ENCODE results near the gene FNDC11.

FNDC11 gene

GRCh38 chr20:63540417-63541186 lies 13.4 kb upstream of the FNDC11 start:
- DNase-seq = peak; percentile 55

- DNase-seq = no peak
Observed at GRCh38 chr20:63541371-63541770, 12.6 kb upstream of the FNDC11 start.

GRCh38 chr20:63542031-63542559 lies 11.9 kb upstream of the FNDC11 start:
- DNase-seq = no peak

GRCh38 chr20:63542696-63543095 lies 11.3 kb upstream of the FNDC11 start:
- no peak for DNase-seq

GRCh38 chr20:63543131-63543530 lies 10.8 kb upstream of the FNDC11 start:
- DNase-seq = no peak

GRCh38 chr20:63543733-63544132 lies 10.2 kb upstream of the FNDC11 start:
- no peak for DNase-seq

- peak; percentile 30 for DNase-seq
Observed at GRCh38 chr20:63544241-63544957, 9.6 kb upstream of the FNDC11 start.

GRCh38 chr20:63544958-63545516 lies 8.9 kb upstream of the FNDC11 start:
- DNase-seq = no peak

GRCh38 chr20:63545814-63546213 lies 8.1 kb upstream of the FNDC11 start:
- no peak for DNase-seq

- DNase-seq = peak; percentile 32
Observed at GRCh38 chr20:63546256-63546955, 7.6 kb upstream of the FNDC11 start.

GRCh38 chr20:63546956-63547724 lies 6.8 kb upstream of the FNDC11 start:
- no peak for DNase-seq

- no peak for DNase-seq
Observed at GRCh38 chr20:63547725-63548480, 6.1 kb upstream of the FNDC11 start, which contains the start of gene SRMS. TSS of gene SRMS (minus strand) at chr20:63547749. CDS start at chr20:63547463, 286 bp downstream.

- DNase-seq = no peak
Observed at GRCh38 chr20:63548542-63548941, 5.4 kb upstream of the FNDC11 start.

GRCh38 chr20:63549019-63549418 lies 4.9 kb upstream of the FNDC11 start:
- DNase-seq = no peak

GRCh38 chr20:63549679-63550282 lies 4.2 kb upstream of the FNDC11 start:
- DNase-seq = no peak

- no peak for DNase-seq
Observed at GRCh38 chr20:63551068-63551467, 2.9 kb upstream of the FNDC11 start.

GRCh38 chr20:63552481-63553249 lies 1.3 kb upstream of the FNDC11 start:
- no peak for DNase-seq

- DNase-seq = peak; percentile 55
Observed at GRCh38 chr20:63553251-63553932, 567 bp upstream of the FNDC11 start.
